SK-N-SH (cell line): ENCODE measurements around the gene ACTL6A. TPM values are rescaled to one million over a fixed set of nuclear protein-coding genes. Genes with fewer than 3 reads are reported as not detected.

Experiments
- CTCF ChIA-PET: fragments of 300-600, 350-600 bp; formaldehyde crosslinking; extraction: SDS; loops from one replicate; lab custom pipeline; 2021; lab: Yijun Ruan, JAX
- POLR2A ChIA-PET: fragments of 350-600 bp; sonication (Branson Sonifier 250); formaldehyde crosslinking; extraction: SDS; loops from one replicate; lab custom pipeline; 2020; ENCODE audit warnings: antibody characterized with exemption, inconsistent platforms; lab: Yijun Ruan, JAX
- DNase-seq: peaks from one replicate; pipeline ENCODE4 v3.0.0; 2012
- H2AFZ ChIP-seq: fragments of 200-600 bp; sonication (generic); 2 replicates; pipeline ENCODE4 v1.8.1; 2016; ENCODE audit warnings: antibody characterized with exemption, mild to moderate bottlenecking, low read depth
- H3F3A ChIP-seq: fragments of 200-600 bp; sonication (generic); replicated peaks from 2 replicates; pipeline ENCODE3; 2016; ENCODE audit warnings: antibody characterized with exemption, mild to moderate bottlenecking; ENCODE audit not compliant: insufficient read depth
- H3K27ac ChIP-seq, 2 experiments: fragments of 200-500 bp in 1 of 2; fragments of 200-600 bp in 1 of 2; sonication (Bioruptor generic) in 1 of 2; sonication (generic), shearing (Covaris generic) in 1 of 2; 2 replicates each; pipeline versions ENCODE4 v1.5.1 to v1.6.1; 2014 to 2016; ENCODE audit warnings: low read depth in 2 of 2, inconsistent platforms in 1 of 2, low read length in 1 of 2, mild to moderate bottlenecking in 1 of 2, mixed read lengths in 1 of 2
- H3K27me3 ChIP-seq: fragments of 200-600 bp; sonication (generic), shearing (Covaris generic); 2 replicates; pipeline ENCODE4 v1.6.1; 2016; ENCODE audit warnings: mixed run types; ENCODE audit not compliant: insufficient read depth
- H3K36me3 ChIP-seq, 2 experiments: fragments of 200-500 bp in 1 of 2; fragments of 200-600 bp in 1 of 2; sonication (Bioruptor generic) in 1 of 2; sonication (generic) in 1 of 2; replicated peaks in 1 of 2; 2 replicates each; pipeline versions ENCODE3 to v1.5.1; 2014 to 2016; ENCODE audit warnings: low read length in 1 of 2, mild to moderate bottlenecking in 1 of 2; ENCODE audit not compliant: insufficient read depth in 2 of 2, control insufficient read depth in 1 of 2
- H3K4me1 ChIP-seq, 2 experiments: fragments of 200-500 bp in 1 of 2; fragments of 200-600 bp in 1 of 2; sonication (Bioruptor generic) in 1 of 2; sonication (generic), shearing (Covaris generic) in 1 of 2; 2 replicates each; pipeline versions ENCODE4 v1.5.1 to v1.6.1; 2014 to 2016; ENCODE audit warnings: low read depth in 1 of 2, low read length in 1 of 2, mixed run types in 1 of 2; ENCODE audit not compliant: insufficient read depth in 2 of 2, control insufficient read depth in 1 of 2
- H3K4me2 ChIP-seq: fragments of 200-600 bp; sonication (generic), shearing (Covaris generic); 2 replicates; pipeline ENCODE4 v1.6.1; 2017; ENCODE audit warnings: mixed run types
- H3K4me3 ChIP-seq, 2 experiments: fragments of 200-500 bp in 1 of 2; fragments of 200-600 bp in 1 of 2; sonication (Bioruptor generic) in 1 of 2; sonication (generic), shearing (Covaris generic) in 1 of 2; 2 replicates each; pipeline versions ENCODE4 v1.5.1 to v1.8.1; 2014 to 2016; ENCODE audit warnings: low read depth in 2 of 2, inconsistent platforms in 1 of 2, low read length in 1 of 2, mild to moderate bottlenecking in 1 of 2, mixed read lengths in 1 of 2, moderate library complexity in 1 of 2
- H3K79me2 ChIP-seq: fragments of 200-600 bp; sonication (generic); 2 replicates; pipeline ENCODE4 v1.8.1; 2017; ENCODE audit warnings: mild to moderate bottlenecking; ENCODE audit not compliant: insufficient read depth
- H3K9ac ChIP-seq: fragments of 200-600 bp; sonication (generic); 2 replicates; pipeline ENCODE4 v1.6.1; 2017; ENCODE audit warnings: mixed run types
- H3K9me2 ChIP-seq: fragments of 200-600 bp; sonication (generic); 2 replicates; pipeline ENCODE4 v1.6.1; 2017; ENCODE audit warnings: mixed run types
- H3K9me3 ChIP-seq: fragments of 200-600 bp; sonication (generic); 2 replicates; pipeline ENCODE4 v1.6.1; 2017; ENCODE audit warnings: mixed run types, mild to moderate bottlenecking, moderate library complexity
- H4K20me1 ChIP-seq: fragments of 200-600 bp; sonication (generic); 2 replicates; pipeline ENCODE4 v1.6.1; 2017; ENCODE audit warnings: mild to moderate bottlenecking, mixed run types; ENCODE audit not compliant: insufficient read depth
- CHD2 ChIP-seq: fragments of 150-350 bp; IDR thresholded peaks from 2 replicates; pipeline ENCODE4 v1.6.1; 2018; ENCODE audit warnings: low read length; ENCODE audit not compliant: partially characterized antibody
- EP300 ChIP-seq, 2 experiments: IDR thresholded peaks; 2 replicates each; pipeline versions ENCODE4 v1.4.0 to v1.6.1; 2012; ENCODE audit warnings: borderline replicate concordance in 1 of 2, low read depth in 1 of 2, low read length in 1 of 2
- GABPA ChIP-seq: IDR thresholded peaks from 2 replicates; pipeline ENCODE4 v1.4.0; 2012; ENCODE audit warnings: low read depth, mild to moderate bottlenecking
- IRF3 ChIP-seq: fragments of 150-350 bp; IDR thresholded peaks from 2 replicates; pipeline ENCODE4 v1.6.1; 2016; ENCODE audit warnings: mild to moderate bottlenecking, low read depth, low read length
- JUND ChIP-seq: IDR thresholded peaks from 2 replicates; pipeline ENCODE4 v1.4.0; 2012
- MXI1 ChIP-seq: IDR thresholded peaks from 2 replicates; pipeline ENCODE4 v1.6.1; 2012; ENCODE audit warnings: mild to moderate bottlenecking, low read depth, low read length, improper control_type of control experiment
- NRF1 ChIP-seq: IDR thresholded peaks from 2 replicates; pipeline ENCODE4 v1.6.1; 2012; ENCODE audit warnings: low read depth, mild to moderate bottlenecking, low read length
- POLR2AphosphoS5 ChIP-seq: IDR thresholded peaks from 2 replicates; pipeline ENCODE4 v1.6.1; 2012; ENCODE audit warnings: low read depth, low read length
- RCOR1 ChIP-seq: fragments of 150-350 bp; IDR thresholded peaks from 2 replicates; pipeline ENCODE4 v1.6.1; 2017; ENCODE audit warnings: antibody characterized with exemption, low read length
- SMC3 ChIP-seq: IDR thresholded peaks from 2 replicates; pipeline ENCODE4 v1.6.1; 2012; ENCODE audit warnings: low read depth, low read length, improper control_type of control experiment
- TAF1 ChIP-seq: IDR thresholded peaks from 2 replicates; pipeline ENCODE4 v1.6.1; 2012; ENCODE audit warnings: low read depth, mild to moderate bottlenecking, low read length, moderate library complexity, borderline replicate concordance
- TEAD4 ChIP-seq: IDR thresholded peaks from 2 replicates; pipeline ENCODE4 v1.4.0; 2012; ENCODE audit warnings: mild to moderate bottlenecking, borderline replicate concordance; ENCODE audit not compliant: insufficient read depth
- WGBS: methylation state at CpG from one replicate; pipeline ENCODE4 v1.1.6; 2017; ENCODE audit warnings: low lambda C conversion rate; 5-methylcytosine and 5-hydroxymethylcytosine counted together
- polyA plus RNA-seq, 3 experiments: library from polyadenylated mRNA; depleted of rRNA; stranded (reverse); fragments of >200 nt; gene quantifications; 2 replicates each; pipeline ENCODE4 v1.2.3, GENCODE V29; 2012
- TF ChIP-seq, protein P1 (sequence below): fragments of 150-350 bp; IDR thresholded peaks from 2 replicates; pipeline ENCODE4 v1.6.1; 2017; ENCODE audit warnings: antibody characterized with exemption, low read length, low read depth, borderline replicate concordance

ACTL6A gene
- polyA plus RNA-seq, 1 of the 3 experiments (the other 2 are of a cell fraction): 87.7 TPM

- Histone ChIP-seq H3K4me3 (no peak overlapping the region), H3K4me1 (no peaks in the 10 kb centered on the region), H3K27me3 (0 out of 2 replicates have a peak, but pooled peaks cover 6% of the 10 kb centered on the region), H3K9me3 (no peaks in the 10 kb centered on the region), H3K4me2 (no peak overlapping the region), H3K79me2 (no peaks in the 10 kb centered on the region), H3K9me2 (no peaks in the 10 kb centered on the region), H3K9ac (no peak overlapping the region), H3K27ac (no peak overlapping the region), H3K36me3 (no peaks in the 10 kb centered on the region), H4K20me1 (no peaks in the 10 kb centered on the region), H2AFZ (no peak overlapping the region), H3F3A (no peaks in the 10 kb centered on the region)
- ChIA-PET CTCF (no interaction called here), POLR2A (interaction anchor here (0.7 kb wide), 1 partner anchor 50 kb away, joined by 6 read pairs; no protein-coding TSS in a partner anchor)
- no peak for TF ChIP-seq MXI1
- no peak for TF ChIP-seq RCOR1
- no peak for TF ChIP-seq TAF1
- TF ChIP-seq NRF1: no peak
- no peak for DNase-seq
These were observed 26.5 kb upstream of the ACTL6A start for GRCh38 chr3:179536256-179536655.

DNA sequence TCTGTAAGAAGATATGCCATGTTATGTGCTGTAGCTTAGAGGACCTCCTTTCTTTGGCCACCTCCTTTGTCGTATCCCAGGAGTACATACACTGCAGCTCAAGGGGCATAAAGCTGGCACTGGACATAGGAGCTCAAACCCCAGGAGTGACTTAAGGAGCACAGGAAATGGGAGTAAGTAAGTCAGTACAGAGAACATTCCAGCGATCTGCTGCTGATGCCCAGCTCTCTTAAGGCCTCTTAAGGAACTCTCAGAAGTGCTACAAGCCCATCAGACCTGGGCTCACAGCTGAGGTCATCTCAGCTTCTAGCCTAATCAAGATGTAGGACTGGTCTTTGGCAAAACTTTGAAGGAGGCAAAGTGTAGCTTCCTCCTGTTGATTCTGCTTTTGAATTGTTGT lies 21.6 kb upstream of the ACTL6A start:
- H4K20me1 ChIP-seq: no peaks in the 10 kb centered on the region

More for the DNA sequence above, 21.6 kb upstream of the ACTL6A start:
- DNase-seq: no peak
- Histone ChIP-seq H3K9me2 (no peaks in the 10 kb centered on the region), H3K9me3 (no peaks in the 10 kb centered on the region), H3K4me2 (no peak overlapping the region), H3K27me3 (no peaks in the 10 kb centered on the region), H3K9ac (no peak overlapping the region), H3F3A (peaks cover 7% of the 10 kb centered on the region), H3K27ac (no peak overlapping the region), H3K4me1 (no peaks in the 10 kb centered on the region), H2AFZ (no peak overlapping the region), H3K36me3 (no peaks in the 10 kb centered on the region), H3K4me3 (no peak overlapping the region), H3K79me2 (no peaks in the 10 kb centered on the region)
- CTCF ChIA-PET: no interaction called here
- TF ChIP-seq JUND: no peak
- TF ChIP-seq IRF3: no peak
- TF ChIP-seq EP300 (IDR thresholded peaks at IDR 0.05; ENCODE audit: borderline replicate concordance in 1 of 2, low read depth in 1 of 2, low read length in 1 of 2): no peak
- TF ChIP-seq, protein P1, sequence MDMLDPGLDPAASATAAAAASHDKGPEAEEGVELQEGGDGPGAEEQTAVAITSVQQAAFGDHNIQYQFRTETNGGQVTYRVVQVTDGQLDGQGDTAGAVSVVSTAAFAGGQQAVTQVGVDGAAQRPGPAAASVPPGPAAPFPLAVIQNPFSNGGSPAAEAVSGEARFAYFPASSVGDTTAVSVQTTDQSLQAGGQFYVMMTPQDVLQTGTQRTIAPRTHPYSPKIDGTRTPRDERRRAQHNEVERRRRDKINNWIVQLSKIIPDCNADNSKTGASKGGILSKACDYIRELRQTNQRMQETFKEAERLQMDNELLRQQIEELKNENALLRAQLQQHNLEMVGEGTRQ: no peak
- no peak for TF ChIP-seq CHD2
- TF ChIP-seq POLR2AphosphoS5: no peak
- no peak for TF ChIP-seq TEAD4
- TF ChIP-seq SMC3: no peak
- no peak for TF ChIP-seq RCOR1
- no peak for TF ChIP-seq GABPA
- TF ChIP-seq MXI1: no peak
- WGBS: 47% methylated on average over 2 of the region's 2 CpGs
- POLR2A ChIA-PET: no interaction called here
